Measurements from ENCODE around the gene TMSB10.

Gene TMSB10

GRCh38 chr2:84858123-84858522, 47.3 kb upstream of the TMSB10 start:
- Histone ChIP-seq H3K9ac (no peak overlapping the region), H3K36me3 (ENCODE audit: insufficient read depth) (no peaks in the 10 kb centered on the region), H4K20me1 (ENCODE audit: insufficient read depth) (no peaks in the 10 kb centered on the region), H3K4me3 (IDR thresholded peaks at IDR 0.05; ENCODE audit: insufficient read depth, low read depth, low read length) (no peak overlapping the region), H3K4me1 (ENCODE audit: low read depth, poor library complexity, severe bottlenecking) (peaks cover 6% of the 10 kb centered on the region), H3K27me3 (ENCODE audit: insufficient read depth, low read depth) (no peaks in the 10 kb centered on the region), H3K27ac (no peak overlapping the region), H3K4me2 (no peak overlapping the region), H3K79me2 (ENCODE audit: insufficient read depth, low read depth) (no peaks in the 10 kb centered on the region), H2AFZ (ENCODE audit: low read depth) (no peak overlapping the region)
- TF ChIP-seq CTCF (conservative IDR thresholded peaks at IDR 0.05; ENCODE audit: low read depth, low read length), result no peak

GRCh38 chr2:84858937-84859336, 46.5 kb upstream of the TMSB10 start:
- no peak overlapping the region for H2AFZ ChIP-seq (ENCODE audit: low read depth)
- no peaks in the 10 kb centered on the region for H3K27me3 ChIP-seq (ENCODE audit: insufficient read depth, low read depth)
- no peak for TF ChIP-seq CTCF (conservative IDR thresholded peaks at IDR 0.05; ENCODE audit: low read depth, low read length)
- no peaks in the 10 kb centered on the region for H3K36me3 ChIP-seq (ENCODE audit: insufficient read depth)
- H3K4me3 ChIP-seq (IDR thresholded peaks at IDR 0.05; ENCODE audit: insufficient read depth, low read depth, low read length), result no peak overlapping the region
- H3K4me2 ChIP-seq, result no peak overlapping the region
- H3K27ac ChIP-seq, result no peak overlapping the region
- no peak overlapping the region for H3K9ac ChIP-seq
- no peaks in the 10 kb centered on the region for H3K79me2 ChIP-seq (ENCODE audit: insufficient read depth, low read depth)
- peaks cover 6% of the 10 kb centered on the region for H3K4me1 ChIP-seq (ENCODE audit: low read depth, poor library complexity, severe bottlenecking)
- H4K20me1 ChIP-seq (ENCODE audit: insufficient read depth), result no peaks in the 10 kb centered on the region

- Histone ChIP-seq H3K27ac (no peak overlapping the region), H3K4me2 (no peak overlapping the region), H3K27me3 (ENCODE audit: insufficient read depth, low read depth) (no peaks in the 10 kb centered on the region), H3K9ac (no peak overlapping the region), H3K36me3 (ENCODE audit: insufficient read depth) (no peaks in the 10 kb centered on the region), H3K79me2 (ENCODE audit: insufficient read depth, low read depth) (no peaks in the 10 kb centered on the region), H3K4me1 (ENCODE audit: low read depth, poor library complexity, severe bottlenecking) (peaks cover 6% of the 10 kb centered on the region), H3K4me3 (IDR thresholded peaks at IDR 0.05; ENCODE audit: insufficient read depth, low read depth, low read length) (no peak overlapping the region), H4K20me1 (ENCODE audit: insufficient read depth) (no peaks in the 10 kb centered on the region), H2AFZ (ENCODE audit: low read depth) (no peak overlapping the region)
- no peak for TF ChIP-seq CTCF (conservative IDR thresholded peaks at IDR 0.05; ENCODE audit: low read depth, low read length)
Measured at GRCh38 chr2:84861539-84861938, 43.9 kb upstream of the TMSB10 start.

- Histone ChIP-seq H3K4me1 (ENCODE audit: low read depth, poor library complexity, severe bottlenecking) (peaks cover 2% of the 10 kb centered on the region), H3K79me2 (ENCODE audit: insufficient read depth, low read depth) (no peaks in the 10 kb centered on the region), H3K9ac (no peak overlapping the region), H3K4me2 (no peak overlapping the region), H3K36me3 (ENCODE audit: insufficient read depth) (no peaks in the 10 kb centered on the region), H2AFZ (ENCODE audit: low read depth) (no peak overlapping the region), H3K27me3 (ENCODE audit: insufficient read depth, low read depth) (no peaks in the 10 kb centered on the region), H4K20me1 (ENCODE audit: insufficient read depth) (no peaks in the 10 kb centered on the region), H3K27ac (no peak overlapping the region), H3K4me3 (IDR thresholded peaks at IDR 0.05; ENCODE audit: insufficient read depth, low read depth, low read length) (no peak overlapping the region)
- TF ChIP-seq CTCF (conservative IDR thresholded peaks at IDR 0.05; ENCODE audit: low read depth, low read length), result no peak
Measured at GRCh38 chr2:84862006-84862405, 43.5 kb upstream of the TMSB10 start.
